HG02610 (cell line): ENCODE data around the gene ANTXR1.

ENCODE experiments used
- ATAC-seq: cut with Tn5 transposase; IDR thresholded peaks from one replicate; pipeline ENCODE4 v1.9.1; 2021; ENCODE audit warnings: mild to moderate bottlenecking, moderate library complexity; ENCODE audit not compliant: unreplicated experiment

Gene ANTXR1

DNA sequence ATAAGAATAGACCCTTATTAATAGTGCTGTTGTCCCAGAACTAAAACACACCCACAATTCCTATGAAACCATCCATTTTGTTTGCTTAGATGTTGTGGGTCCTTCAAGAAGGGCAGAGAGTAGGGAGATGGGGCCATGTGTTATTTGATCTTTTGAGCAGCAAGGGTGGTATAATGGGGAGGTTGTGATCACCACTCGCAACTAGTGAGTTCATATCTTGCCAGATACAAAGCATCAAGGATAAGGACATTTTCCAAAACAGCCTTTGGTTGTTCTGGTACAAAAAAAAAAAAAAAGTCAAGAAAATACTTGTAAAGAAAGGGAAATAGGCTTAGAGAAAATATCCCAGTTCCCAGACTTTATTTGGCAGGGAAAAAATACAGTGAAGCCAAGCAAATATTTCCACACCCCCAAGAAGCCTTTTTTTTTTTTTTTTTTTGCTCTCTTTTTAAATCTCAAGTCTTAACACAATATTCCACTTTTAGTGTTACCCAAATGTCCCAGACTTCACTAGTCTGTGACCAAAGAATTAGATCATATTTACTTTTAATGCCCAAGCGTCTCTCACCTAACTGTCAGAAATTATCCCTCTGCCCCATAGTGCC, 54.1 kb downstream of the ANTXR1 start:
- ATAC-seq, result no peak

DNA sequence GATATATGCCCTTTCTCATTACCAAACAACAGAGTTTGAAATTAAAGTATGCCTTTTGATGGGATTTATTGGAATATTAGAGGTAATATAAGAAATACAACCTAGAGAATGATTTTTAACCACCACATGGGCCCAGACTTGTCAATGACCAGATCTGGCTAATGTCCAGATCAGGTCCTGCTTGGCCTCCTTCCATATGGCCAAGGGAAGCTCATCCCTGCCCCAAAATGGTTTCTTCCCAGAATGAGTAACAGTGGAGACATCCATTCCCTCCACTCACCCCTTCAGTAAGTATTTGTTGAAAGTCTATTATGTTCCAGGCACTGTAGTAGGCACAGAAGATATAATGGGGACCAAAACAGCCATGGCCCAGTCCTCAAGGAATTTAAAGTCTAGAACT, 54.9 kb downstream of the ANTXR1 start:
- ATAC-seq, result no peak

DNA sequence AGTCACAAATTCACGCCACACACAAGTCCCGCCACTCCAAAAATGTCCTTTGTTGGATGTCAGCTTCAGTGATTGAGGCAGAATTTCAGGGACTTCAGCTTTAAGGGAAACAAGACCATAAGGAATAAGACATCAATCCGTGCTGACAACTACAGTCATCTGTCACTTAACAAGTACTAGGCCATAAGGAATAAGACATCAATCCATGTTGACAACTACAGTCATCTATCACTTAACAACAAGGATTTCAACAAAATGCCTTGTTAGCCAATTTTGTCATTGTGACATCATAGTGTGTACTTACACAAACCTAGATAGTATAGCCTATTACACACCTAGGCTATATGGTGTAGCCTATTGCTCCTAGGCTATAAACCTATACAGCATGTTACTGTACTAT, 58.0 kb downstream of the ANTXR1 start:
- no peak for ATAC-seq

DNA sequence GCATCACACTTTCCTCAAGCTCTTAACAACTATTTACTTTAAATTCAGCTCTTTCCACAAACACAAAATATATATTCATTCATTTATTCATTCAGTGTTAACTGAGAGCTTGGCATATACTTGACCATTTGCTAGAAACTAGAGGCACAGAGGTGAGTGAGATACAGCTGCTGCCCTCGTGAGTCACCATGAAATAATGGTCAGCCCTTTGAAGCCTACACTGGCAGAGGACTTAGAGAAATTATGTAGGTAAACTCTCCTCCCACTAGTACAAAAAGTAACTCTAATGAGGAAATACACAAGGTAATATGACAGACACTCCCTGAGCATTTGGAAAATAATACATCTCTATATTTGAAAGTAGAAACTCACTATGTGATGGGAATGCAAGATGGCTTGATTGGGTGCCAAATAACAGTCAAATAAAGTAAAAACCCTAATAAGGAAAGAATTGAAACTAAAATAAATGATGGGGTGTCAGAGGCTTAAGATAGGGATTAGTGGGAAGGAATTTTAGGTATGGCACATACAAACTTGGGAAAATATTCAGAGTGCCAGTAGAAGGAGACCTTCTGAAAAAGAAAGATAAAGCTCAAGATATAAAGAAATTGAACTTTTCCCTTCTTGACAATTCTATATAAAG, 61.1 kb downstream of the ANTXR1 start:
- no peak for ATAC-seq

DNA sequence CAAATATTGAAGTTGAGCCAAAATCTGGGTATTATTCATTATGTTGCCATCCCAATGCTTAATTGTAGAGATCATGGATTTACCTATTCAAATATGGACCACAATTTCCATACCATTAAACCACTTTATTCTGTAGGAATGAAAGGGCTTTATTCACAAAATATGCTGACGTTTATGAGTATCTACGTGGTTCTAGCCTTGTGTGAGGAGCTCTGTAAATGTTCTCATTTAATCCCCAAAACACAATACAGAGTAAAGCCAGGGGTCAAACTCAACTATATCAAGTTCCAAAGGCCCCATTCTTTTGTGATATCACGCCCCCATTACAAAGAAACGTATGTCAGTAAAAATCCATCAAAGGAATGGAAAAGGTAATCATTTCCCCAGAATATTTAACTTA, 61.9 kb downstream of the ANTXR1 start:
- ATAC-seq, result no peak

DNA sequence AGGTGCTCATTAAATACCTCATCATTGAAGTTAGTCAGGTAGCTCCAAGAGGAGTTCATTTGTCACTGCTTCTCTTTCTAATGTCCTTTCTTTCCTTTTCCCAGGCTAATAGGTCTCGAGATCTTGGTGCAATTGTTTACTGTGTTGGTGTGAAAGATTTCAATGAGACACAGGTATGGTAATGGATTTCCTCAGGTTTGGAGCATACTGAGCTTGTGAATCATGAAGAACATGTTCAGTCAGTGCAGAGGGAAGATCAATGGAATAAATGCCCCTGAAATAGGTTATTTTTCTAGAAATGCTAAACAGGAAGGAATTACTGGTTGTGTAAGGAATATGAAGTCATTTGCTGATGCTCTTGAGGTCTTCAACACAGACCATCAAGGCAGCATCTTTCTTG, 62.5 kb downstream of the ANTXR1 start:
- no peak for ATAC-seq

DNA sequence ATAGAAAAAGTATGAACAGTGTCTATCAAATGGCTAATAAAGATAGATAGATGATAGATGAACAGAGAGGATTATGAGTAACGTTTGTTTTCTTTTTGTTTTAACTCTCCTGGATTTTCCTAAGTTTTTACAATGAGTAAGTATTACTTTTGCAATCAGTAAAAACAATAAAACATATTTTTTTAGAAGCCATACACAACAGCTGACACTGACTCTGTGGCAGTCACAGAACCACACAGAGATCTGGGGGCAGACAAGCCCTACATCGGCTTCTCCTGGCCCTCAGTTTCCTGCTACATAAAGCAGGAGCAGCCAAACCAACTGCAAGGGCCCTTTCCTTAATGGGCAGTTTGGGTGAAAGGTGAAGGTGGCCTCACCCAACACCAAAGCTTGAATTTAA, 63.6 kb downstream of the ANTXR1 start:
- ATAC-seq, result no peak

DNA sequence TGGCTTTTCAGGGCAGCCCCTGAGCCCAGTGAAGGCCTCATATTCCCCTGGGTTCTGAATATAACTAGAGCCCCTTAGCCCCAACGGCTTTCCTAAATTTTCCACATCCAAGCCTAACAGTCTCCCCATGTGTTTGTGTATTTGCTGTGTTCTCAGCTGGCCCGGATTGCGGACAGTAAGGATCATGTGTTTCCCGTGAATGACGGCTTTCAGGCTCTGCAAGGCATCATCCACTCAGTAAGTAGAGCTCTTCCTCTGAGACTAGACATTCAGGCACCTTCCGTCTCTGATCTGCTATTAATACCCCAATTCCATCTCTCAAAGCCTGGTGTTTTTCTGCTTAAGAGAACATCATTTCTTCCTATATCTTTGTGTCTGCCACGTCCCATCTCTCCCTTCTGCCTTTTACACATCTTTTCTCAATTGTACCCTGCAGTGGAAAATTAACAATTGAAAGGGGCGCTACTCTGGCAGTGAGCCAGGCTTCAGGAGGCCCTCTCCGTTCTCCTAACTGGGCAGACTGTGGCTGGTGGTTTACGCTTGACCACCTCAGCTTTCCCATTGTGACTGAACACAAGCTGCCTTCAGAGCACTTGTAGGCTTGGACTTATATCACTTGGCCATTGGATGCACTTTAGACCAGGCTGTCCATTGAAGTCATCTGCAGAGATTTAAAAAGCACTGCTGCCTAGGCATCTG, 64.4 kb downstream of the ANTXR1 start:
- no peak for ATAC-seq

DNA sequence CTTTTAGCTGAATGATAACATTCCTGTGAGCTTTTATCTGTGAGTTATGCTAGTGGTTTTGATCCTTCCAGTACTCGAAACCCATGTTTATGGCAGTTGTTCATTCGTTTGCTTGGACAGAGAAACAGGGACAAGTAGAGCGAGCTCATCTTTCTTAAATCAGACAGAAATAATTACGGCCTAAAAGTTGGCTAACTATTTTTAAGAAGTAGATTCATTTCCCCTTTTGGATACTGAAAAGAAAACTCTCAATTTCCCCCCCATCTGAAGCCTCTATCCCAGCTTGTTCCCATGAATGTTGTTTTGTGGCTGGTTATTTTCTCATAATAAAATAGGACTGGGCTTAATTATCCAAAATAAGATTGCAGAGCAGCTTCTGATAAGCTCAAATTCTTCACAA, 67.1 kb downstream of the ANTXR1 start:
- ATAC-seq, result no peak

DNA sequence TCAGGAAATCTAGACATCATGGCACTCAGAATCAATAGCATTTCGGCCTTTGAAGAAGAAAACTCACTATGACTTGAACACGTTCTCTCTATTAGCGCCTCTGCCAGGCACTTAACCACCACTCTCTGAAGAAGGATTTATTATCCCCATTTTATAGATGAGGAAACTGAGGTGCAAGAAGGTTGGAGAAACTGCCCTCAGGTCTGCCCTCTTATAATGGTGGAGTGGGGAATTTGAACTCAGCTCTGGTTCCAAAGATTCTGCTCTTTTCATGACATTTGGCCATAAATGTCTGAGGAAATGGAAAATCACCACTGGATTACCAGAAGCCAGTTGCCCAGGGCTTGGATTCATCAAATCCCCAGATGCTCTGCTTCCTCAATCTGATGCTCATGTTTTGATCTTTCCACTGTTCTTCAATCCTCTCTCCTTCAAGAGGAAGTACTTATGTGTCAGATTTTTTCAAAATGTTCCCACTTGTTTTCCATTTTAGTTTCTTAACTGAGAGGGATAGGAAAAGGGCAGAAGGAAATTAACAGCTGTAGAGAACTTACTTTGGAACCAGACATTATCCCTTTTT, 68.1 kb downstream of the ANTXR1 start:
- no peak for ATAC-seq

DNA sequence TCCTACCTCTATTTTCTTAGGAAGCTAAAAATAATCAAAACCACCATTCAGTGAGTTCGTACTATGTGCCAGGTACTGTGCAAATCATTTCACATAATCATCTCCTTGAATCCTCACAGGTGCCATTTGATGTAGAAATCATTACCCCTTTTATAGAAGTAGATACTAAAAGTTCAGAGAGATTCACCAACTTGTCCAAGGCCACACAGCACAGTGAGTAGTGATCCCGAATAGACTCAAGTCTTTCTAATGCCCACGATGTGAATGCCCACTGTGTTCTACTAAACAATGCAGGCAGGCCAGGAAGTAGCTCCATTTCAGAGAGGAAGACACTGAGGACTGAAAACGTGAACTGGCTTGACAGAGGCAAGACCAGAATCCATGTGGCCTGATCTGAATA, 68.8 kb downstream of the ANTXR1 start:
- no peak for ATAC-seq

DNA sequence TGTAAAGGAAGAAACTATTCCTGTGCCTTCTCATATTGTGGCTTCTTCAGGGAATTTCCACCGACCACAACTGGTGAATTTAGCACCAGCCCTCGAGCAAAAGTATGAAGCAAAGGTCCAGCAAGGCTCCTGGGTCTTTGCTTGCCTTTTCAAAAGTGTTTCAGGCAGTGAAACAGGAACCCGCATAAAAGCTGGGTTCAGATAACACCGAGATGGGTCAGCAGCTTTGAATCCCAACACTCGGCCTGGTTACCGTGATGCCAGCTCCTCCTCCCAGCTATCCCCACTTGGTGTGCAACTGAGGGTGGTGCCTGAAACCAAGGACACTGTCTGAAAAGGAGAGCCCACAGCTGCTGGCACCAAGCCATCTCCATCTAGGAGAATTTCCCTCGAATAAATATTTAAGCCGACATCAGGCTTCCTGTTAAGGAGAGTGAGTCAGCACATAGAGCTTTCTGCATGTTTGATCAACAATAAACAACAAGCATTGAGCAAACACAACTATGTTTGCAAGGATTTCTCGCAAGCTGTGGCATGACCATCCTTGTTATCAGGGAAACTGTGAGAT, 69.5 kb downstream of the ANTXR1 start:
- peak; percentile 65 for ATAC-seq

DNA sequence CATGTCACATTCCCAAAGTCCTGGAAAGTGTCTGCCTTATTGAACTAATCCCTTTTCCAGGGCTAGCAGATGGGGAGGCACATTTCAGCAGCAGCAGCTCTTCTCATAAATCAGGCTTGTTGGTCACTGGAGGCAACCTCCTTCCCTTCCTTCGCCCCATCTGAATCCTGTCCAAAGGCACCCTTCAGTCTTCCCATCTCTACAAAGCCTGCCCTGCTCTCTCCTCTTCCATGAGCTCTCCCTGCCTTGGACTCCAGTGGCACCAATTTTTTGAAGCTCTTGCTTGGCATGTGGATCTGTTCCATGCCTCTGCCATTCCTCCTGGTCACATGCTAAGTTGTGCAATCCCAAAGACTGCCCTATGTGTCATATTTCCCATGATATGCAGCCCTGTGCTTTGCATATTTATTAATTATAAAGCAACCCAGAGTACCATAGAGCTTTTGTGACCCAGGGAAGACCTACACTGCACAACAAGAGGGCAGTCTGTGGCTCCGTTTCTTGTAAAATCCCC, 70.3 kb downstream of the ANTXR1 start:
- no peak for ATAC-seq

DNA sequence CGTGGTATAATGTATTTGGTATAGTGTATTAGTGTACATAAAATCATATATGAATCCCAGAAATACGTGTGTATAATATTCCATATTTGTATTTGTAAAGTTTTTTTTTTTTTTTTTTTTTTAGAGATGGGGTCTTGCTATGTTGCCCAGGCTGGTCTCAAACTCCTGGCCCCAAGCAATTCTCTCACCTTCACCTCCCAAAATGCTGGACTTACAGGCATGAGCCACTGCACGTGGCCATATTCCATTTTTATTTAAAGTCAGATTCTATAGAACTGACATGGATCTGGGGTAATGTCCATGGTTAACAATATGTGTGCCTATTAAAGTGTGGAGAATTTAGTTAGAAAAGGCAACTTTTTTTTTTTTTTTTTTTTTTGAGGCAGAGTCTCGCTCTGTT, 71.5 kb downstream of the ANTXR1 start:
- no peak for ATAC-seq

DNA sequence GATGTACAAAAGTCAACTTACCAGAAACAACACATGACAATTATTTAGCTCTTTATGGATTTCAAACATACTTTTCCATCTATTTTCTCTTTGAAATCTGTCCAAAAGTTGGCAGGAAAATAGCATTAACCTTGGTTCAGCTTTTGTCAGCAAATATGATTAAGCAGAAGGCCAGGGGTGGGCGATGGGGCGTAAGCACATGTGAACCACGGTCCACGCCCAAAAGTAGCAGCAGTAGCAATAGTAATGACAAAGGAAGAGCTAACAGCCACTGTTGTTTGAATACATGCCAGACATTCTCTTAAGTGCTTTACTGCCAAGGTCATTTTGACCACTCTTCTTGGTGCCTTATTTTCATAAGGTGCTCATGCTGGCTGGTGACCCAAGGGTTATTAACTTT, 73.5 kb downstream of the ANTXR1 start:
- no peak for ATAC-seq

DNA sequence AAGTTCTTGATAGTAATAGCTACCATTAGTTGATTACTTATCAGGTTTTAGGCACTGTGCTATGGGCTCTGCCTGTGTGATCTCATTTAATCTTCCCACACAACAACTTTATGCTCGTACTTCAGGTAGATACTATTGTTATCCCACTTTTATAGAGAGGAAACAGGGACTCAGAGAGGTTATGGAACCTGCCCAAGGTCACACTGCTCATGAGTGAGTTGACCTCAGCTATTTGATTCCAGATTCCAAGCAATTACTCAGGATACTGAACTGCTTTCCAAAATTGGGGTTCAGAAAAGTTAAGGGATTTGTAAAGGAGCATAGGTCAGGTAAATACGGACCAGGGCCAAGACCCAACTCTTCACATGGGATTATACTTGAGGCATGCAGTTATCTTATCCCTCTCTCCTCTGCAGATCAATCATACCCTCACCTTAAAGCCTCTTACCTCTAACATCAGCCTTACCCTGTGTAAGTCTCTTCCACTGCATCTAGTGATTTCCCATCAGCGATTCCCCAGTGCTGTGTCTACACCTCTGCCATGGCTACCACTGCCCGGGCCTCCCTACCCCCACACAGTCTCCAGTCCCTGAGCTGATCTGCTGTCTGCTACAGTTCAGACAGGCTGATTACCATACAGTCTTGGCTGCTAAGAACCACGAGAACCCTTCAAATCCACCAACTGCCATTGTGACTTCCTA, 74.4 kb downstream of the ANTXR1 start:
- ATAC-seq, result no peak

DNA sequence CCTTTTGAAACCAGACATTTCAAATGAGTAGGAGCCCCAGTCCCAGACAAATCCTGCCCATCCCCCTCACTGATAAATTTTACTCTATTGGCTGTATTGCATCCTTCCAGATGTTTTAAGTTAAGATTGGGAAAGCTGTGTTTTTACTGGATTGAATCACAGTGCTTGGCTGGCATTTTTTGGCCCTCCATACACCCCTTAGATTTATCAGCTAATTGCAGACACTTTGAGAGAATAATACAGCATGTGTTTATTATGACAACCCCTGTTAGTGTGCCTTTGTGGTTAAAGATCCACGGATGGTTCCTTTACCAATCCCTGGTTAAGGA, 74.9 kb downstream of the ANTXR1 start:
- ATAC-seq, result no peak

DNA sequence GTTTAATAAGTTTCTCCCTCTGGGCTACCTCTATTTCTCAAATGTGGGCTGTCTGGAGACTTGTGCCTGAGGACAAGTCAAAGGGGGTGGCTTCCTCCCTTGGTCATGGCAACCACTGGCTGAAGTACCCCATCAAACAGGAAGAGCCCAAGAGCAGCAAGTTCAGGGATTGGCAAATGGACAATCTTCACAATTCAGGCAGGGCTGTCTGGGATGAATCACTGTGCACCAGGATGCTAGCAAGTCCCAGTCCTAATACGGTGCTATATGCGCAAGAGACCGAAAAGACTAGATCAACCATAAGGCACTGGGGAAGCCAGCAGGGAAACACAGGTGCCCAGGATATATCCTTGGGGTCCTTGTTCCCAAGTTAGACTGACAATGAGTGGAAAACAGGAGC, 75.5 kb downstream of the ANTXR1 start:
- no peak for ATAC-seq

DNA sequence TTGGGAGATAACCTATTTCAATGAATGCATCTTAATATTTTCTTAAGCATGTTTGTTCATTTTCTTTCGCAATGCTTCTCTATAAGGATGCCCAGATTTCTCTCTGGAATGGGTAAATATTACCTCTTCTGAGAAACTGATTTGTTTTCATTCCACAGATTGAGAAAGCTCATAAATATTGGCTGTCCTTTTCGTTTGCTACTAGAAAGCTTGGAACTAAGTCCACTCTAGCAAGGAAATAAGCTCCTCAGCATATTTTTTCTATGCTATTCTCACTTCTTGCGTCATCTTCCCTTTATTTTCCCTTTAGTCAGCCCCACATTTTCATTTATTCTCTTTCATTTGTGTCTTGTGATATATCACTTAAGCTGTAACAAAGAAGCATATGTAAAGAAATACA, 76.3 kb downstream of the ANTXR1 start:
- ATAC-seq, result no peak

DNA sequence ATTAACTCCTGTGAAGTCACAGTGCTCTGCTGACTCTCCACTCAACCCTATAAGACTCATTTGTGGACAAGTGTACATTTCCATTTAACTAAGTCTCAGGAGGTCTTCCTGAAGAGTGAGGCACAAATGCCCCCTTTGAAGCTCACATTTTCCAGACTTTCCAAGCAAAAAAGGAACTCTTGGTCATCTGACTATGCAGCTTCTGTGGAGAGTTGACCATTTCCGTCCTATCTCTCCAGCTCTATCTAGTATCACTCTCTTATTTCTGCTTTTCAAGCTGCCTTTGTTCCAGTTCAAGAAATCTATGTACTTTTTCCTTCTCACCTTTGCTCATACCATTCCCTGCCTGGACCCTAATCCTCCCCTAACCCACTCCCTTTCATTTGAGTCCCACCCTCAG, 77.0 kb downstream of the ANTXR1 start:
- ATAC-seq, result no peak

DNA sequence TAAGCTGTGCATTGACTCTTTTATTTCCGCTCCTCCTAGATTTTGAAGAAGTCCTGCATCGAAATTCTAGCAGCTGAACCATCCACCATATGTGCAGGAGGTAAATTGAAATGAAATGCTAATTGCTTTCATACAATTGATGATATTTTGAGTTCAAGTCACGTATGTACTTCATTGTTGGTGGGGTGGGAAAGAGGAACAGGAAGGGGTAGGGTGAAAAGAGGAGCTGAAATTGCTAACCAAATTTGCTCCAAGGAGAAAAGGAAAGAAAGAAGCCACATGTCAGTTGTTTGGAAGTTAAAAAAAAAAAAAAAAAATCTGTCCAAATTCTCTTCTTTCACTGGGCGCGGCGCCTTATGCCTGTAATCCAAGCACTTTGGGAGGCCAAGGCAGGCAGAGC, 77.8 kb downstream of the ANTXR1 start:
- no peak for ATAC-seq
